Fibroblast of pulmonary artery (primary cell): ENCODE measurements around the gene GFRA1.

ENCODE experiments used
- DNase-seq: peaks from one replicate; pipeline ENCODE4 v3.0.0-alpha.2; 2010; ENCODE audit warnings: low read depth
- H3K4me3 ChIP-seq: replicated peaks from 2 replicates; pipeline ENCODE4 v1.5.1; 2011; ENCODE audit warnings: low read depth, mild to moderate bottlenecking, control low read depth, low read length, moderate library complexity
- CTCF ChIP-seq: IDR thresholded peaks from 2 replicates; pipeline ENCODE4 v1.5.1; 2011; ENCODE audit warnings: mild to moderate bottlenecking, control low read depth, low read length, inconsistent platforms; ENCODE audit errors: missing control alignments

GFRA1 gene

GRCh38 chr10:116030576-116030975, 242.4 kb downstream of the GFRA1 start:
- H3K4me3 ChIP-seq, result no peak overlapping the region
- no peak for DNase-seq
- no peak for TF ChIP-seq CTCF

- H3K4me3 ChIP-seq, result no peak overlapping the region
- DNase-seq, result no peak
- no peak for TF ChIP-seq CTCF
These were observed 243.2 kb downstream of the GFRA1 start for GRCh38 chr10:116029826-116030225.

GRCh38 chr10:116027355-116027754, 245.7 kb downstream of the GFRA1 start:
- DNase-seq, result no peak
- TF ChIP-seq CTCF, result no peak
- no peak overlapping the region for H3K4me3 ChIP-seq

GRCh38 chr10:116026725-116027124, 246.3 kb downstream of the GFRA1 start:
- no peak for DNase-seq
- no peak for TF ChIP-seq CTCF
- H3K4me3 ChIP-seq, result no peak overlapping the region

- TF ChIP-seq CTCF, result no peak
- DNase-seq, result no peak
These were observed 246.7 kb downstream of the GFRA1 start for GRCh38 chr10:116026315-116026714.

GRCh38 chr10:116024271-116024878, 248.6 kb downstream of the GFRA1 start:
- H3K4me3 ChIP-seq, result no peak overlapping the region
- TF ChIP-seq CTCF, result no peak
- no peak for DNase-seq

More at GRCh38 chr10:116026315-116026714, 246.7 kb downstream of the GFRA1 start:
- H3K4me3 ChIP-seq, result no peak overlapping the region

GRCh38 chr10:116017405-116017804, 255.6 kb downstream of the GFRA1 start:
- TF ChIP-seq CTCF, result no peak
- no peak for DNase-seq
- H3K4me3 ChIP-seq, result no peak overlapping the region
